Gastrocnemius medialis (tissue), 4 donors: Measurements from ENCODE around the gene TAF7.

Experiments
- CTCF ChIP-seq, 5 experiments: fragments of 450-650 bp in 3 of 5; fragments of 200-600 bp in 2 of 5; sonication (generic) in 2 of 5; IDR thresholded peaks in 4 of 5; conservative IDR thresholded peaks in 1 of 5; 1 replicate in 4 of 5; 2 replicates in 1 of 5; pipeline ENCODE4 v1.5.1; 2016 to 2019; ENCODE audit warnings: antibody characterized with exemption in 5 of 5, mild to moderate bottlenecking in 3 of 5, moderate library complexity in 3 of 5
- POLR2A ChIP-seq, 2 donors: fragments of 450-650 bp; IDR thresholded peaks; one replicate each; pipeline ENCODE4 v1.6.1; 2017; ENCODE audit warnings: antibody characterized with exemption in 2 of 2, mild to moderate bottlenecking in 2 of 2, moderate library complexity in 2 of 2

GRCh38 chr5:141356133-141356532 lies 35.5 kb upstream of the TAF7 start:
- no peak for TF ChIP-seq CTCF (IDR thresholded peaks at IDR 0.05 in 4 of 5, conservative IDR thresholded peaks at IDR 0.05 in 1 of 5)
- TF ChIP-seq POLR2A (IDR thresholded peaks at IDR 0.05), result no peak
